HL-60/S4 treated with phorbol 12-myristate 13-acetate at 8.2 ng/mL for 4 days and 3 days (cell line): ENCODE results near the gene RELB.

Source experiments
- in situ Hi-C: fragments of 300-500 bp; cut with MboI; formaldehyde crosslinking; loops from 2 replicates; pipeline ENCODE4 v1.15.0; 2022; ENCODE audit warnings: low sequenced_read_pairs

The RELB gene

DNA sequence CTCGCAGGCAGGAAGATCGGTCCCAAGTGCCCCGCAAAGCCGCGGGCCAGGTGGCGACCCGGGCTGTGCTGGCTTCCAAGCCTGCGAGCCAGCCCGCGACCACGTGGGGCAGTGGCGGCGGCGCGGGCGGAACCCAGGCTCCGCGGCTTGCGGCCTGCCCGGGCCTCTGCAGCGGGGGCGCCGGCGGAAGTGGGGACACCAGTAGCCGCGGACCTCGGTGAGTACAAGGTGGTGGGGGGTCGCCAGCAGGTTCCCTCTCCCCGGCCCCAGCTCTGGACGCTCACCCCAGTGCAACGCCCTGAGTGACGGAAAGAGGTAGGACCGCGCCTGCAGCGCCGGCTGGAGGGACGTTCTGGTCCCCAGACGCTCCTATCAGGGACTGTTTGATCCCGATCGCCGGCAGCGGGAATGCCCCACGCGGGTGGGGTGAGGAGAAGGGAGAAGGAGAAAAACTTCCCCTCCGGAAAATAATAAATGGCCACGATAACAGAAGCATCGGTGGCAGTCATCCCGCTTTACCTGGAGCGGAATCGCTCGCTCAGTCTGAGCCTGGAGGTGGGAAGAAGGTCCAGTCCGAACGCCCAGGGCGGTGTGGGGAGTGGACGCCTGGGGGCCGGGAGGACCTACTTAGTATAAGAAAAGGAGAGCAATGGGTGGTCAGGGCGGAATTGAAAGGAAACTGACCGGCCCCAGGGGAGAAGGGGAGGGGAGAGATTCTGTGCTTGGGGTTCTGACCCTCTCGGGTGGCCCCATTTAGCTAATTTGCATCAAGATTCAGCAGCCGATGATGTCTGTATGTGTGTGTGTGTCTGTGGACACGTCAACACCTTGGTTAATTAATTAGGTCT lies 78.0 kb downstream of the RELB start, which contains the start of gene GEMIN7:
Gene GEMIN7 (plus strand): TSS at position 198 of the 848 bp plus-strand sequence. CDS start 10,855 bp downstream, outside the sequence.
- in situ Hi-C loops, result no loop called here

- in situ Hi-C loops, result no loop called here
Measured at GRCh38 chr19:45079911-45080370, 78.7 kb downstream of the RELB start.

GRCh38 chr19:45082170-45082569 lies 80.9 kb downstream of the RELB start:
- in situ Hi-C loops, result no loop called here

- in situ Hi-C loops, result no loop called here
Measured at GRCh38 chr19:45086480-45086879, 85.2 kb downstream of the RELB start.

DNA sequence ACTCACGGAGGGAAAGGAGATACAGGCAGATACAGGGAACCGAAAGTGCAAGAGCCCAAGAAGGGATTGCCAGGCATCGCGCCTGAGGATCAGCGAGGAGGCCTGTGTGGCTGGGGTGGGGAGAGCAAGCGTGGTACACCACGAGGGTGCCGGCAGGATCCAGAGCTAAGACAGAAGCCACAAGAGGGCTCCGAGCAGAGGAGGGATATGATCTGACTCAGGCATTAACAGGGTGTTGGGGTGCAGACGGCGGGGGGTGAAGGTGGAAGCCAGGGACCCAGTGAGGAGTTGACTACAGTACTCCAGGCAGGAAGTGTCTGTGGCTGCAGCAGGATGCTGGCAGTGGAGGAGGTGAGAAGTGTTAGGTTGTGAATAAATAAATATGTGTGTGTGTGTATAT lies 86.3 kb downstream of the RELB start:
- in situ Hi-C loops, result no loop called here
